MCF 10A (cell line): ENCODE results near the gene GDPD5. TPM values are rescaled to one million over a fixed set of nuclear protein-coding genes. Genes with fewer than 3 reads are reported as not detected.

Experiments used
- BruUV-seq: library from RNA; stranded (reverse); fragments of 400-500 nt; replicated peaks from 2 replicates; lab custom pipeline; 2021; lab: Mats Ljungman, UMichigan
- CTCF ChIA-PET: fragments of 300-600 bp; sonication (Branson Sonifier 250); formaldehyde crosslinking; extraction: SDS; loops from one replicate; lab custom pipeline; 2021; ENCODE audit warnings: antibody characterized with exemption, inconsistent platforms; lab: Yijun Ruan, JAX
- POLR2A ChIA-PET: fragments of 300-600, 350-650 bp; sonication (Branson Sonifier 250); formaldehyde crosslinking; extraction: SDS; loops from one replicate; lab custom pipeline; 2020; ENCODE audit warnings: antibody characterized with exemption, inconsistent platforms; lab: Yijun Ruan, JAX
- DNase-seq: peaks from one replicate; pipeline ENCODE4 v3.0.0-alpha.2; 2018; ENCODE audit not compliant: unreplicated experiment
- H3K27ac Mint-ChIP-seq: one replicate; pipeline ENCODE4 v1.8.0; 2022; ENCODE audit warnings: mild to moderate bottlenecking, low read depth, mixed read lengths; ENCODE audit not compliant: unreplicated experiment
- H3K27me3 Mint-ChIP-seq: one replicate; pipeline ENCODE4 v1.8.0; 2022; ENCODE audit warnings: mixed read lengths; ENCODE audit not compliant: insufficient read depth, unreplicated experiment
- H3K36me3 Mint-ChIP-seq: one replicate; pipeline ENCODE4 v1.8.0; 2022; ENCODE audit warnings: mild to moderate bottlenecking, moderate library complexity, mixed read lengths; ENCODE audit not compliant: insufficient read depth, unreplicated experiment
- H3K4me1 Mint-ChIP-seq: one replicate; pipeline ENCODE4 v1.8.0; 2022; ENCODE audit warnings: mixed read lengths; ENCODE audit not compliant: insufficient read depth, unreplicated experiment
- H3K4me3 Mint-ChIP-seq: one replicate; pipeline ENCODE4 v1.8.0; 2022; ENCODE audit warnings: mild to moderate bottlenecking, moderate library complexity, mixed read lengths; ENCODE audit not compliant: unreplicated experiment
- H3K9me3 Mint-ChIP-seq: one replicate; pipeline ENCODE4 v1.8.0; 2022; ENCODE audit warnings: mixed read lengths; ENCODE audit not compliant: unreplicated experiment
- CTCF ChIP-seq: fragments of 200-600 bp; IDR thresholded peaks from one replicate; pipeline ENCODE4 v1.8.0; 2022; ENCODE audit warnings: antibody characterized with exemption, mild to moderate bottlenecking; ENCODE audit not compliant: unreplicated experiment
- intact Hi-C: fragments of 100-400 bp; cut with micrococcal nuclease; formaldehyde crosslinking; loops from 2 replicates; pipeline ENCODE4 v1.14.1; 2022
- total RNA-seq: library from RNA; stranded (reverse); gene quantifications from 2 replicates; pipeline ENCODE4 v1.2.3, GENCODE V29; 2022

GDPD5 gene
- total RNA-seq, 1 experiment from 2014 or later, result 5.6 TPM

GRCh38 chr11:75388386-75389275, 137.1 kb downstream of the GDPD5 start:
- no peaks in the 10 kb centered on the region for H3K27me3 Mint-ChIP-seq
- DNase-seq, result peak; percentile 86
- ChIA-PET CTCF (interaction anchor here (0.5 to 13.7 kb wide), 39 partner anchors 9 to 591 kb away, joined by 3 to 453 read pairs (median 4); partner anchors contain the start of gene GDPD5), POLR2A (interaction anchor here (0.5 to 3.3 kb wide), 6 partner anchors 12 to 804 kb away, joined by 3 to 15 read pairs (median 3); no protein-coding TSS in a partner anchor)
- H3K36me3 Mint-ChIP-seq, result no peaks in the 10 kb centered on the region
- H3K4me1 Mint-ChIP-seq, result peaks cover 5% of the 10 kb centered on the region
- intact Hi-C loops, result loop anchor here (1.0 to 2.0 kb wide), 3 partner anchors 56 to 144 kb away; no protein-coding TSS in a partner anchor
- peak; percentile 67 for TF ChIP-seq CTCF
- H3K4me3 Mint-ChIP-seq, result no peak overlapping the region
- H3K9me3 Mint-ChIP-seq, result no peaks in the 10 kb centered on the region
- BruUV-seq, result no TSS peak
- H3K27ac Mint-ChIP-seq, result no peak overlapping the region

- POLR2A ChIA-PET, result interaction anchor here (0.5 to 3.3 kb wide), 5 partner anchors 13 to 805 kb away, joined by 3 to 15 read pairs (median 3); no protein-coding TSS in a partner anchor
- CTCF ChIA-PET, result interaction anchor here (0.5 to 13.7 kb wide), 26 partner anchors 10 to 592 kb away, joined by 3 to 453 read pairs (median 4); partner anchors contain the start of gene GDPD5
- H3K27me3 Mint-ChIP-seq, result no peaks in the 10 kb centered on the region
- no TSS peak for BruUV-seq
- no peaks in the 10 kb centered on the region for H3K36me3 Mint-ChIP-seq
- no peaks in the 10 kb centered on the region for H3K9me3 Mint-ChIP-seq
- TF ChIP-seq CTCF, result no peak
- no peak for DNase-seq
- intact Hi-C loops, result loop anchor here (1.0 to 2.0 kb wide), 3 partner anchors 57 to 144 kb away; no protein-coding TSS in a partner anchor
- peaks cover 5% of the 10 kb centered on the region for H3K4me1 Mint-ChIP-seq
- H3K4me3 Mint-ChIP-seq, result no peak overlapping the region
- no peak overlapping the region for H3K27ac Mint-ChIP-seq
These were observed 137.9 kb downstream of the GDPD5 start for GRCh38 chr11:75387736-75388294.

GRCh38 chr11:75386942-75387630, 138.7 kb downstream of the GDPD5 start:
- Mint-ChIP-seq H3K36me3 (no peaks in the 10 kb centered on the region), H3K27me3 (no peaks in the 10 kb centered on the region), H3K4me3 (no peak overlapping the region), H3K4me1 (peaks cover 5% of the 10 kb centered on the region), H3K9me3 (no peaks in the 10 kb centered on the region), H3K27ac (no peak overlapping the region)
- intact Hi-C loops, result no loop called here
- no TSS peak for BruUV-seq
- no peak for TF ChIP-seq CTCF
- no peak for DNase-seq
- ChIA-PET POLR2A (interaction anchor here (1.2 kb wide), 1 partner anchor 61 kb away, joined by 5 read pairs; no protein-coding TSS in a partner anchor), CTCF (interaction anchor here (0.5 to 13.7 kb wide), 12 partner anchors 10 to 156 kb away, joined by 3 to 453 read pairs (median 18); partner anchors contain the start of gene GDPD5)

Other genes starting within 250 kb of the GDPD5 start
- 0.44 and 0.98 TPM in 2 replicates for gene ARRB1, start 174.3 kb downstream of the GDPD5 start, total RNA-seq
- 3,172 and 3,444 TPM in 2 replicates for gene RPS3, start 126.4 kb downstream of the GDPD5 start, total RNA-seq
- gene KLHL35, start 92.7 kb downstream of the GDPD5 start, total RNA-seq, result not detected in 2 replicates
- 80.5 TPM in 2 replicates for gene SERPINH1, start 36.3 kb upstream of the GDPD5 start, total RNA-seq
- not detected in 2 replicates for gene MAP6, start 143.1 kb upstream of the GDPD5 start, total RNA-seq
- not detected in 2 replicates for gene MOGAT2, start 191.9 kb upstream of the GDPD5 start, total RNA-seq
- gene DGAT2, start 242.8 kb upstream of the GDPD5 start, total RNA-seq, result 6.4 and 7.3 TPM in 2 replicates